Osteocyte (in vitro differentiated cells): Measurements from ENCODE around the gene IL11. TPM values are rescaled to one million over a fixed set of nuclear protein-coding genes. Genes with fewer than 3 reads are reported as not detected.

ENCODE experiments used
- DNase-seq: peaks from one replicate; pipeline ENCODE4 v3.0.0; 2021; ENCODE audit warnings: mixed read lengths; ENCODE audit not compliant: unreplicated experiment; ENCODE audit errors: extremely low spot score
- H3K27ac Mint-ChIP-seq: one replicate; pipeline ENCODE4 v1.8.0; 2021; ENCODE audit warnings: mild to moderate bottlenecking, mixed read lengths; ENCODE audit not compliant: unreplicated experiment
- H3K27me3 Mint-ChIP-seq: one replicate; pipeline ENCODE4 v1.8.0; 2021; ENCODE audit warnings: mixed read lengths; ENCODE audit not compliant: unreplicated experiment
- H3K36me3 Mint-ChIP-seq: one replicate; pipeline ENCODE4 v1.8.0; 2021; ENCODE audit warnings: mixed read lengths; ENCODE audit not compliant: unreplicated experiment
- H3K4me1 Mint-ChIP-seq: one replicate; pipeline ENCODE4 v1.8.0; 2021; ENCODE audit warnings: mixed read lengths; ENCODE audit not compliant: unreplicated experiment
- H3K4me3 Mint-ChIP-seq: one replicate; pipeline ENCODE4 v1.8.0; 2021; ENCODE audit warnings: mild to moderate bottlenecking, moderate library complexity, mixed read lengths; ENCODE audit not compliant: unreplicated experiment
- H3K9me3 Mint-ChIP-seq: one replicate; pipeline ENCODE4 v1.8.0; 2021; ENCODE audit warnings: mixed read lengths; ENCODE audit not compliant: unreplicated experiment
- total RNA-seq: library from RNA; stranded (reverse); gene quantifications from 2 replicates; pipeline ENCODE4 v1.2.1, GENCODE V29; 2021
- TF ChIP-seq, protein P1 (sequence below): fragments of 200-600 bp; sonication (generic); IDR thresholded peaks from 2 replicates; pipeline ENCODE4 v1.5.0; 2021; ENCODE audit warnings: antibody characterized with exemption, mild to moderate bottlenecking, moderate library complexity

Gene IL11
- total RNA-seq, 1 donor from 2014 or later: 1.0 TPM

- H3K9me3 Mint-ChIP-seq: no peaks in the 10 kb centered on the region
- no peak overlapping the region for H3K4me3 Mint-ChIP-seq
- TF ChIP-seq, protein P1, sequence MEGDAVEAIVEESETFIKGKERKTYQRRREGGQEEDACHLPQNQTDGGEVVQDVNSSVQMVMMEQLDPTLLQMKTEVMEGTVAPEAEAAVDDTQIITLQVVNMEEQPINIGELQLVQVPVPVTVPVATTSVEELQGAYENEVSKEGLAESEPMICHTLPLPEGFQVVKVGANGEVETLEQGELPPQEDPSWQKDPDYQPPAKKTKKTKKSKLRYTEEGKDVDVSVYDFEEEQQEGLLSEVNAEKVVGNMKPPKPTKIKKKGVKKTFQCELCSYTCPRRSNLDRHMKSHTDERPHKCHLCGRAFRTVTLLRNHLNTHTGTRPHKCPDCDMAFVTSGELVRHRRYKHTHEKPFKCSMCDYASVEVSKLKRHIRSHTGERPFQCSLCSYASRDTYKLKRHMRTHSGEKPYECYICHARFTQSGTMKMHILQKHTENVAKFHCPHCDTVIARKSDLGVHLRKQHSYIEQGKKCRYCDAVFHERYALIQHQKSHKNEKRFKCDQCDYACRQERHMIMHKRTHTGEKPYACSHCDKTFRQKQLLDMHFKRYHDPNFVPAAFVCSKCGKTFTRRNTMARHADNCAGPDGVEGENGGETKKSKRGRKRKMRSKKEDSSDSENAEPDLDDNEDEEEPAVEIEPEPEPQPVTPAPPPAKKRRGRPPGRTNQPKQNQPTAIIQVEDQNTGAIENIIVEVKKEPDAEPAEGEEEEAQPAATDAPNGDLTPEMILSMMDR: no peak
- DNase-seq: no peak
- peaks cover 8% of the 10 kb centered on the region for H3K36me3 Mint-ChIP-seq
- H3K4me1 Mint-ChIP-seq: peaks cover 27% of the 10 kb centered on the region
- H3K27me3 Mint-ChIP-seq: peaks cover 7% of the 10 kb centered on the region
- H3K27ac Mint-ChIP-seq: no peak overlapping the region
Observed at GRCh38 chr19:55346725-55347441, 23.4 kb downstream of the IL11 start.

- peaks cover 8% of the 10 kb centered on the region for H3K36me3 Mint-ChIP-seq
- DNase-seq: no peak
- H3K9me3 Mint-ChIP-seq: no peaks in the 10 kb centered on the region
- TF ChIP-seq, protein P1: no peak
- H3K27ac Mint-ChIP-seq: peak overlapping the region; percentile 41
- peaks cover 31% of the 10 kb centered on the region for H3K4me1 Mint-ChIP-seq
- H3K27me3 Mint-ChIP-seq: peaks cover under 1% of the 10 kb centered on the region
- H3K4me3 Mint-ChIP-seq: no peak overlapping the region
Observed at GRCh38 chr19:55345818-55346724, 24.2 kb downstream of the IL11 start.

- no peaks in the 10 kb centered on the region for H3K27me3 Mint-ChIP-seq
- TF ChIP-seq, protein P1: no peak
- no peak for DNase-seq
- H3K4me3 Mint-ChIP-seq: no peak overlapping the region
- H3K36me3 Mint-ChIP-seq: peaks cover 8% of the 10 kb centered on the region
- H3K9me3 Mint-ChIP-seq: no peaks in the 10 kb centered on the region
- peaks cover 39% of the 10 kb centered on the region for H3K4me1 Mint-ChIP-seq
- H3K27ac Mint-ChIP-seq: peak overlapping the region; percentile 64
Observed at GRCh38 chr19:55345101-55345817, 25.0 kb downstream of the IL11 start.

- Mint-ChIP-seq H3K27ac (peak overlapping the region; percentile 64), H3K4me1 (peaks cover 42% of the 10 kb centered on the region), H3K36me3 (peaks cover 8% of the 10 kb centered on the region), H3K9me3 (no peaks in the 10 kb centered on the region), H3K27me3 (no peaks in the 10 kb centered on the region), H3K4me3 (no peak overlapping the region)
- TF ChIP-seq, protein P1: no peak
- no peak for DNase-seq
Observed at GRCh38 chr19:55344444-55344843, 25.8 kb downstream of the IL11 start.
